Head of caudate nucleus (tissue), 42 donors: ENCODE results near the gene ECPAS.
"Not testable (repeated sequence)": the region's sequence is repeated elsewhere in the genome, so short reads cannot be mapped to it uniquely, and the experiment has no call there.

Experiments
- DNase-seq, 42 donors: peaks; one replicate each; pipeline versions ENCODE4 v3.0.0 to v3.0.0-alpha.2; 2020 to 2021; ENCODE audit warnings: mixed read lengths in 7 of 42
- intact Hi-C: fragments of 100-400 bp; cut with DNase I; formaldehyde crosslinking; loops from one replicate; pipeline ENCODE4 v1.15.0; 2022

Gene ECPAS

DNA sequence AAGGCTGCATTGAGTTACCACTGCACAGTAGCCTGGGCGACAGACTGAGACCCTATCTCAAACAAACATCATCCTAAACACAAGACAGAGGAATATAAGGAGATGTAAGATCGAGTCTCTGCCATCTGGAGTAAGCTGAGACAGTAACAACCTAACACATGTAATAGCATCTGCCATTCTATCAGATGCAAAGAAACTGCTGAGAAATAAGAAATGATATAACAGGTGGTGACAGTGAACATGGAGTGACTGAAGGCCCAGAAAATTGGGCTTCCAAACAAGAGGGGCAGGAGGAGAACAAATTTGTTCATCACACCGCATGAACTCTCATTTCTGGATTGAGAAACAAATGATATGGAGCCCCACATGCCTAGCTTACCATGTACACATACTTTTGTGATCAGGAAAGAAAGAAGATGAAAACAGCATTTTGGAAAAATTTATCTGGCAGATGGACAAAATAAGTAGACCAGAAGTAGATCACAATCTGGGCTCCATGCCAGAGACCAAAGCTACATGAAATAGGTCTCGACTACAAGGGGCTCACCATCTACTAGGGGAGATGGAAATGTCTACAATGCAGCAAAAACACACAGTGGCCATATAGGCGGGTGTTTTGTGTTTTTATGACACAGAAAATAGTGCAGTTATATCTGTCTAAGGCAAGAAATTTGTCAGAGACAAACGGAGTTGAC lies 45.5 kb downstream of the ECPAS start:
- DNase-seq, result peak in 3 of 42 donors; percentile 11 to 52 (median 14)
- intact Hi-C loops, result no loop called here

DNA sequence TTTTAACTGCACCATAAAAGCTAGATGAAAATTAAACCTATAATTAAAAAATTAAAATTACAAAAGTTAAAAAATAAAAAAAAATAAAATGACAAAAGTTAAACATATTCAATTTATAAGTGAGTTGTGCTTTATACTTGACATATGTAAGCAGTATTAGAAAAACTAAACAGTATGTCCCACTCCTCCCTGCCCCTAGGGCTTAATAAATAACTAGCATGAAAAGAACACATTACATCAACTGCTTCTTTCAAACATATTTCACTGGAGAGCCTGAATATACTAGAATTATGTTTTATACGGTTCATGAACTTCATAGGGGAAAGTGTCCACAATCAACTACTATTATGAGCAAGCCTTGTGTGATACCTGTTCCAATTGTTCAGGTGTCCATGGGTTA lies 47.6 kb downstream of the ECPAS start:
- intact Hi-C loops, result no loop called here
- no peak for DNase-seq

GRCh38 chr9:111433082-111433481 lies 51.1 kb downstream of the ECPAS start:
- DNase-seq, result no peak
- intact Hi-C loops, result no loop called here

DNA sequence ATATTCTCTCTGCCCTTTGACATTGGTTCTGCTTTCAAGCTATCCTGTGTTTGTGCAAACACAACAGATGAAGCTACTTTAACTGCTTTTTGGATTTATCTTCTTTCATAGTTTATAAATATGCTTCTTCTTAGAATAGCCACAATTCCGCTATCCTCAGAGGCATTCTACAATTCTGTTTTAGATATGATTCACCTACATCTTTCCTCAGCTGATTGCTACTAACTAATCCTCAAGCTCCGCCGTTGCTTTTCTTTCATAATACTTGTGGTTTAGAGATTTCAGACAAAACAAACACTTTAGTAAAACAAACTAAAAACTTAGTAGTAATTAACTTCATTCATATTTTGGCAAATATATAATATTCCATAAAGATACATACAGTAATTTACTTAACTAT lies 52.5 kb downstream of the ECPAS start:
- no peak for DNase-seq
- intact Hi-C loops, result no loop called here

- intact Hi-C loops, result no loop called here
- no peak for DNase-seq
These were observed 55.0 kb downstream of the ECPAS start for GRCh38 chr9:111429175-111429574.

GRCh38 chr9:111427186-111427585 lies 57.0 kb downstream of the ECPAS start:
- DNase-seq, result no peak

DNA sequence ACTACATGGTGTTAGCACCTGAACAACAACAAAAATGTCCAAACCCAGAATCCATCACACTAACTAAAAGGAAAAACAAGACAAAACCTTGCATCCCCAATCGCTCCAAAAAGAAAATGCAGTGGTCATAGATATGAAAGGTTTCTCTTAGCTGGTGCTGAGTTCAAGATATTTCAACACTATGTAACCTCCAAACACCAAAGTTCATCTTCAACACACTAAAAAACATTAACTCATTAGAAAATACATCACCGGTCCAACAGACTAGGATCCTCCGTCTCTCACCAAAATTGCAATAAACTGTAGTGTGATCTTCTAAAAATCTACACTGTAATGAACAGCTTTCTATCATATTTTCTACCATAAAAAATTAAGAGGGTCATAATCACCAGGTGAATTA lies 60.8 kb downstream of the ECPAS start:
- no peak for DNase-seq
- intact Hi-C loops, result no loop called here

More at GRCh38 chr9:111427186-111427585, 57.0 kb downstream of the ECPAS start:
- intact Hi-C loops, result no loop called here

- intact Hi-C loops, result loop anchor here (10.0 kb wide), 2 partner anchors 70 to 110 kb away; partner anchors contain the start of genes ECPAS and ZNF483
- DNase-seq, result peak; percentile 28 to 88 (median 74)
These were observed 69.8 kb downstream of the ECPAS start for GRCh38 chr9:111414406-111414805.

DNA sequence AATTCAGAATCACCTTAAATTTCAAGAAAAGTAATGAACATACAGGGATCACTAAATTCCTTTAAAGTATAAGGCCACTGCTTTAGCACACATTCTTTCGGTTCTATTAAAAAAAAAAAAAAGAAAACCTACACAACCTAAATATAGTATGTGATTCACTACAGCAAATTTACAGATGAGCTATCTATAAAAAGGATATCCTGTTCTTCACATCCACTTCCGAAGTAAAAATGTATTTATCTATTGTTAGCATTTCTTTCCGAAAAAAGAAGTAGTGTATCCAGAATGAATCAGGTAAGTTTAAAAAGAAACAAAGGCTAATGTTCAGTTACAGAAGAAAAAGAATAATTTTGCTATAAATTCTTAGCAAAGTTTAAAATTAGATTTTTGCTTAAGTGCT lies 70.2 kb downstream of the ECPAS start:
- intact Hi-C loops, result loop anchor here (10.0 kb wide), 2 partner anchors 71 to 111 kb away; partner anchors contain the start of genes ECPAS and ZNF483
- no peak for DNase-seq

DNA sequence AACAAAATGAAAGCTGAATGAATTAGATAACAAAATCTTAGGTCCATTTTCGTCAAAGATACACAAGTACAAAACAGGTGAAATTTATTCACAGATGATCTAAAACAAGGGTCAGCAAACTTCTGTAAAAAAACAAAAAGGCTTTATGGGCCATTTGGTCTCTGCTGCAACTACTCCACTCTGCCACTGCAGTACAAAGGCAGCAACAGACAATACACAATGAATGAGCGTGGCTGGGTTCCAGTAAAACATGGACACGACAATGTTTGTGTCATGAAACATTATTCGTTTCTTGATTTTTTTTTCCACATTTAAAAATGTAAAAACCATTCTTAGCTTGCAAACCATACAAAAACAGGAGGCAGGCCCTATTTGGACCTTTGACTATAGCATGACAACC lies 71.9 kb downstream of the ECPAS start:
- DNase-seq, result peak in 40 of 42 donors; percentile 14 to 93 (median 77)
- intact Hi-C loops, result loop anchor here (10.0 kb wide), 2 partner anchors 73 to 113 kb away; partner anchors contain the start of genes ECPAS and ZNF483

DNA sequence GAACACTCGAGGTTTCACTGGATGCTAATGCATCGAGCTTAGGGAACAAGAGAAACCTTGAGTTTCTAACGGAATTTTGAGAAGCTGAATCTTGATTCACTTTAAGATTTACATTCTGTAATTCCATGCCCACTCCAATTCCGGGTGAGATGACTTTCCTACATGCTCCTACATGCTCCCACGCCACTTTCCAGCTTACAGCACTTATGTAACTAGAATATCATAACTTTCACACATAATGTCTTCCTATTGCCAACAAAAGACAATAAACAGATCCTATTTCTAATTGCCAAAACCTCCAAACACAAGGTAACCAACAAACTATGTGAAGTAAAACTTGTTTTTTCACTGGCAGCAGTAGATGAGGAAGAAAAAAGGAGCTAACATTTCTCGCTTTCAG lies 72.9 kb downstream of the ECPAS start:
- intact Hi-C loops, result loop anchor here (10.0 kb wide), 2 partner anchors 74 to 114 kb away; partner anchors contain the start of genes ECPAS and ZNF483
- peak in 16 of 42 donors; percentile 18 to 77 (median 38) for DNase-seq

DNA sequence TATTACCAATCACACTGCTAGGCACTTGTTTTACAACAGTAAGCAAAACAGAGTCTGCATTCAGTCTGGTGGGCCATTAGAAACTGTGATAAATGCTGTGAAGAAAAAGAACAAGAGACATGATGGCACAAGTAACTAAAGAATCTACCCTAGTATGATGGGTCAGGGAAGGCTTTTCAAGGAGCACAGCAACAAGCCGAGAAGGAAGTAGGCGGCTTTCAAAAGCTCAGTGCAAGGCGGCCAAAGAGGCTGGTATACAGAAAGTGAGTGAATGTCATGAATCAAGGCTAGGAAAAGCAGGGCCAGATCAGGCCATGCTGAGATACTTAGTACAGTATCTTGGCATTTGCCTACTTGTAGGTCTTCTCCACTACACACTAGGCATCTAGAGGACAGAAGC lies 76.4 kb downstream of the ECPAS start:
- no peak for DNase-seq
- intact Hi-C loops, result no loop called here

- intact Hi-C loops, result no loop called here
- no peak for DNase-seq
These were observed 78.5 kb downstream of the ECPAS start for GRCh38 chr9:111405701-111406100.

DNA sequence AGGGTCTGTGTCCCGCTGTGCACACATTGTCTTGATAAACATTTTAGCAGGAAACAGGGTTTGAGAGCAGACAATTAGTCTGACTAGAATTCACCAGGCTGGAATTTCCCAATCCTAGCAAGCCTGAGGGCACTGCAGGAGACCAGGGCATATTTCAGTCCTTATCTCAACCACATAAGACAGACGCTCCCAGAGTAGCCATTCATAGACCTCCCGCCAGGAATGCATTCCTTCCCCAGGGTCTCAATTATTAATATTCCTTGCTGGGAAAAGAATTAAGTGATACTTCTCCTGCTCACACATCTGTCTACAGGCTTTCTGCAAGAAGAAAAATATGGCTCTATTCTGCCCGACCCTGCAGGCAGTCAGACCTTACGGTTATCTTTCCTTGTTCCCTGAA lies 82.7 kb downstream of the ECPAS start:
- intact Hi-C loops, DNase-seq: not testable (repeated sequence)

DNA sequence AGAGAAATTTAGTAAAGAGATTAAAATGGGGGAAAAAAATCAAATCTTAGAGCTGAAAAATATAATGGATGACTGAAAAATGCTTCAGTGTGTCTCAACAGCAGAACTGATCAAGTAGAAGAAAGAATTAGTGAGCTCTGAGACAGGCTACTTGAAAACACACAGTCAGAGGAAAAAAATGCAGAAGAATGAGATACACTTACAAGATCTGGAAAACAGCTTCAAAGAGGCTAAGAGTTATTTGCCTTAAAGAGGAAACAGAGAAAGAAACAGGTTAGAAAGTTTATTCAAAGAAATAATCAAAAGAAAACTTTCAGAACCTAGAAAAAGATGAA lies 83.7 kb downstream of the ECPAS start:
- intact Hi-C loops, result no loop called here
- no peak for DNase-seq

DNA sequence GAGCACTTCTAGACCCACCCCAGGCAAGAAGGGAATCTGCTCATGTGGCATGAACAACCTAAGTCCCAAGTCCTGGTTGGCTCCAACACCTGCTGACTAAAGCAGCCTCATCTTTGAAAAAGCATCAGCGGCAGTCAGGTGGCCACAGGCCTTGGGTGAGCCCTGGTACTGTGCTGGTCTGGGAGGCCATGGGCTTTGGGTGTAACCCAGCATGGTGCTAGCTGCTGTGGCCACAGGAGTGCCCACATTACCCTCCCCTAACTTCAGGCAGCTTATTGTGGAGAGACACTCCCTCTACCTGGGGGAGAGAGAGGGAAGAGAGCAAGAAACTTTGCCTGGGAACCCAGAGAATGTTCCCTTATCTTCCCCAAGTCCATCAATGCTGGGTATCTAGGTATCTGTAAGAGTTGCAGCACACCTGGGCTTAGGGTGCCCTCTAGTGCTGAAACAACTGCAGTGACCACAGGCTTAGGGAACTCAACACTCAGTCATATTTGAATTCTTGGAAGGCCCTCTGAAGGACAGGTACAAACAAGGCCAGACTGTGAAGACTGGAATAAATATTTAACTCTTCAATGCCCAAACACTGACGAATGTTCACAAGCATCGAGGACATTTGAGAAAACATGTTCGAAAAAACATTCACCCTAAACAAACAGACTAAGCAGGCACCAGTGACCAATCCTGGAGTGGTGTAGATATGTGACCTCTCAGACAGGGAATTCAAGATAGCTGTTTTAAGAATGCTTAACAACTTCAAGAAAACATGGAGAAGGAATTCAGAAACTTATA lies 84.2 kb downstream of the ECPAS start:
- intact Hi-C loops, result no loop called here
- no peak for DNase-seq

- intact Hi-C loops, result no loop called here
These were observed 84.9 kb downstream of the ECPAS start for GRCh38 chr9:111399211-111399739.

DNA sequence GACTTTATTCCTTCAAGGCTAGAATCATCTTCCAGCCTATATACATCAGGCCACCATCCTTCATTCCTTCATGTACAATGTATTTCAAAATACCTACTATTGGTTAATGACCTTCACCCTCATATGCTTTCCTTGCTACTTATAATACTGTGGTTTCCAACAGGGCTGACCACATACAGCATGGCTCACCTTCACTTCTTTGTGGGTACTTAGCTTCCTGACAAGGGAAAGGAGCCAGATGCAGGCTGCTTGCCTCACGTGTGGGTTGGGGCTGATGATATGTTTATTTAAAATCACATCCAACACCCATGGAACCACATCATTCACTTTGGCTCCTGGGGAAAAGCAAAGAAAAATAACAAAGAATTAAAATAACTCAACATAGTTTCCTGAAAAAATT lies 90.2 kb downstream of the ECPAS start:
- intact Hi-C loops, result no loop called here
- no peak for DNase-seq

More at GRCh38 chr9:111399211-111399739, 84.9 kb downstream of the ECPAS start:
- peak in 21 of 42 donors; percentile 11 to 71 (median 38) for DNase-seq

- no peak for DNase-seq
- intact Hi-C loops, result no loop called here
These were observed 94.8 kb downstream of the ECPAS start for GRCh38 chr9:111389406-111389805.

- intact Hi-C loops, result no loop called here
These were observed 97.8 kb downstream of the ECPAS start for GRCh38 chr9:111386386-111386785.

More at GRCh38 chr9:111386386-111386785, 97.8 kb downstream of the ECPAS start:
- no peak for DNase-seq
